H1 (cell line): ENCODE results near the gene DEPDC1.

Experiments used
- HDAC6 ChIP-seq: IDR thresholded peaks from one replicate; pipeline ENCODE4 v1.7.1; 2012; ENCODE audit warnings: low read depth, mild to moderate bottlenecking, inconsistent platforms, low read length, moderate library complexity
- RAD21 ChIP-seq, 2 experiments: IDR thresholded peaks in 1 of 2; conservative IDR thresholded peaks in 1 of 2; 2 replicates each; pipeline ENCODE4 v1.6.1; 2011; ENCODE audit warnings: low read depth in 2 of 2, low read length in 2 of 2, improper control_type of control experiment in 1 of 2, inconsistent platforms in 1 of 2, mild to moderate bottlenecking in 1 of 2, moderate library complexity in 1 of 2
- RXRA ChIP-seq: IDR thresholded peaks from 2 replicates; pipeline ENCODE4 v1.6.1; 2011; ENCODE audit warnings: low read depth, mild to moderate bottlenecking, low read length, moderate library complexity; ENCODE audit not compliant: insufficient read depth

DNA sequence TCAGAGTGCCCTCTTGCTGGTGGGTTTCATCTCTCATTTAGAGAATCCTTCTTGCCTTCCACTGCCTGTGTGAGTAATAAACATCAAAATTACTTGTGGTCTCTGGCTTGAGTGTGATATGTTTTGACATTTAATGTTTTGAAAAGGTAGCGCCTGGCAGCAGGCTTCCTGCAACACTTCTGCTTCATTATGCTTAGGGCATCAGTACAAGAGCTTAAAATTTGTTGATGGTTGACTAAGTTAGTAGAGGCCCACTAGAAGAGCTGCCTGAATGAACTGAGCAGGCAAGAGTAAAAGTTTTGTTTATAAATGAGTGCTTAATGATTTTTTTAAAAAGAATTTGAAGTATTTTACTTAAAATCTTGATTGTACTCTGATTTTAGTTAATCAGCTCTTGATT, 40.7 kb downstream of the DEPDC1 start:
- TF ChIP-seq RXRA (no peak), RAD21 (IDR thresholded peaks at IDR 0.05 in 1 of 2, conservative IDR thresholded peaks at IDR 0.05 in 1 of 2; ENCODE audit: low read depth in 2 of 2, low read length in 2 of 2) (no peak), HDAC6 (no peak)
